ENCODE results near the gene APLP2.

DNA sequence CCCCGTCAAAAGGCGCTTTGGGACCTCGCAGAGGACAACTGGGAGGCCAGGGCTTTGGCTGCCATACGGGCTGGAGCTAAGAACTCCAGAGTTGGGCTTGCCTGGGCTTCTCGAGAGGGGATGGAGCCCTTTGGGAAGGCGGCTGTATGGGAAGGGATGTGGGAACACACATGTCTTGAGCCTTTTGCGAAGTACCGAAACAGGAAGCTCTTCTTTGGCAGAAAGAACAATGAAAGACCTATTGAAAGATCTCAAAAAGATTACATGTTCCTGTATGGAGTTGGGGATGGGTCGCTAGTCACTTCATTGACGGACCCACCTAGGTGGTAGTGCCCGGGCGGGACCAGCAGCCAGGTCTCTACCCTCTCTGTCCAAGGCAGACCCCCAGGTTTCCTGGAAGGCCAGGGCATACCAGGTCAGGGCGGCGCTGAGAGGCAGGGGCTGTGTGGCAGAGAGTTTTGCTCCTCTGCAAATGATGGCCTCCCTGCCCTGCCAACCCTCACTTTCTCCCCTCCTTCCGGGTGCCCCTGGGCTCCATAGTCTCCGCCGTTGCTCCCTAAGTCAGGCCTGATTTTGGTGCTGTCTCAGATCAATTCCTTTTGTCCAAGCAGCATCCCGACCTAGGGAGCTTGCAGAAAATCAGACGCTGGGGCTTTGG is 90.9 kb downstream of the APLP2 start:
- TF ChIP-seq, protein P1, sequence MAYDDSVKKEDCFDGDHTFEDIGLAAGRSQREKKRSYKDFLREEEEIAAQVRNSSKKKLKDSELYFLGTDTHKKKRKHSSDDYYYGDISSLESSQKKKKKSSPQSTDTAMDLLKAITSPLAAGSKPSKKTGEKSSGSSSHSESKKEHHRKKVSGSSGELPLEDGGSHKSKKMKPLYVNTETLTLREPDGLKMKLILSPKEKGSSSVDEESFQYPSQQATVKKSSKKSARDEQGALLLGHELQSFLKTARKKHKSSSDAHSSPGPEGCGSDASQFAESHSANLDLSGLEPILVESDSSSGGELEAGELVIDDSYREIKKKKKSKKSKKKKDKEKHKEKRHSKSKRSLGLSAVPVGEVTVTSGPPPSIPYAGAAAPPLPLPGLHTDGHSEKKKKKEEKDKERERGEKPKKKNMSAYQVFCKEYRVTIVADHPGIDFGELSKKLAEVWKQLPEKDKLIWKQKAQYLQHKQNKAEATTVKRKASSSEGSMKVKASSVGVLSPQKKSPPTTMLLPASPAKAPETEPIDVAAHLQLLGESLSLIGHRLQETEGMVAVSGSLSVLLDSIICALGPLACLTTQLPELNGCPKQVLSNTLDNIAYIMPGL (CRISPR knock-in tag; IDR thresholded peaks at IDR 0.05), result no peak; the same call in 1 of the 2 replicates
- TF ChIP-seq SP1 (CRISPR knock-in tag; conservative IDR thresholded peaks at IDR 0.05), result no peak
- TF ChIP-seq, protein P2, sequence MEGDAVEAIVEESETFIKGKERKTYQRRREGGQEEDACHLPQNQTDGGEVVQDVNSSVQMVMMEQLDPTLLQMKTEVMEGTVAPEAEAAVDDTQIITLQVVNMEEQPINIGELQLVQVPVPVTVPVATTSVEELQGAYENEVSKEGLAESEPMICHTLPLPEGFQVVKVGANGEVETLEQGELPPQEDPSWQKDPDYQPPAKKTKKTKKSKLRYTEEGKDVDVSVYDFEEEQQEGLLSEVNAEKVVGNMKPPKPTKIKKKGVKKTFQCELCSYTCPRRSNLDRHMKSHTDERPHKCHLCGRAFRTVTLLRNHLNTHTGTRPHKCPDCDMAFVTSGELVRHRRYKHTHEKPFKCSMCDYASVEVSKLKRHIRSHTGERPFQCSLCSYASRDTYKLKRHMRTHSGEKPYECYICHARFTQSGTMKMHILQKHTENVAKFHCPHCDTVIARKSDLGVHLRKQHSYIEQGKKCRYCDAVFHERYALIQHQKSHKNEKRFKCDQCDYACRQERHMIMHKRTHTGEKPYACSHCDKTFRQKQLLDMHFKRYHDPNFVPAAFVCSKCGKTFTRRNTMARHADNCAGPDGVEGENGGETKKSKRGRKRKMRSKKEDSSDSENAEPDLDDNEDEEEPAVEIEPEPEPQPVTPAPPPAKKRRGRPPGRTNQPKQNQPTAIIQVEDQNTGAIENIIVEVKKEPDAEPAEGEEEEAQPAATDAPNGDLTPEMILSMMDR (IDR thresholded peaks at IDR 0.05), result no peak
- TF ChIP-seq, protein P3, sequence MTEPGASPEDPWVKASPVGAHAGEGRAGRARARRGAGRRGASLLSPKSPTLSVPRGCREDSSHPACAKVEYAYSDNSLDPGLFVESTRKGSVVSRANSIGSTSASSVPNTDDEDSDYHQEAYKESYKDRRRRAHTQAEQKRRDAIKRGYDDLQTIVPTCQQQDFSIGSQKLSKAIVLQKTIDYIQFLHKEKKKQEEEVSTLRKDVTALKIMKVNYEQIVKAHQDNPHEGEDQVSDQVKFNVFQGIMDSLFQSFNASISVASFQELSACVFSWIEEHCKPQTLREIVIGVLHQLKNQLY (CRISPR knock-in tag; IDR thresholded peaks at IDR 0.05), result no peak
- TF ChIP-seq ATF1 (CRISPR knock-in tag; IDR thresholded peaks at IDR 0.05), result no peak
- TF ChIP-seq GTF2I (CRISPR knock-in tag; conservative IDR thresholded peaks at IDR 0.05), result no peak
- TF ChIP-seq TEAD4 (CRISPR knock-in tag; IDR thresholded peaks at IDR 0.05), result no peak
- no peak for TF ChIP-seq ZNF138 (CRISPR knock-in tag; conservative IDR thresholded peaks at IDR 0.05)
- TF ChIP-seq, protein P4, sequence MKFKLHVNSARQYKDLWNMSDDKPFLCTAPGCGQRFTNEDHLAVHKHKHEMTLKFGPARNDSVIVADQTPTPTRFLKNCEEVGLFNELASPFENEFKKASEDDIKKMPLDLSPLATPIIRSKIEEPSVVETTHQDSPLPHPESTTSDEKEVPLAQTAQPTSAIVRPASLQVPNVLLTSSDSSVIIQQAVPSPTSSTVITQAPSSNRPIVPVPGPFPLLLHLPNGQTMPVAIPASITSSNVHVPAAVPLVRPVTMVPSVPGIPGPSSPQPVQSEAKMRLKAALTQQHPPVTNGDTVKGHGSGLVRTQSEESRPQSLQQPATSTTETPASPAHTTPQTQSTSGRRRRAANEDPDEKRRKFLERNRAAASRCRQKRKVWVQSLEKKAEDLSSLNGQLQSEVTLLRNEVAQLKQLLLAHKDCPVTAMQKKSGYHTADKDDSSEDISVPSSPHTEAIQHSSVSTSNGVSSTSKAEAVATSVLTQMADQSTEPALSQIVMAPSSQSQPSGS (CRISPR knock-in tag; IDR thresholded peaks at IDR 0.05; ENCODE audit: borderline replicate concordance, low read depth), result no peak
- TF ChIP-seq, protein P5, sequence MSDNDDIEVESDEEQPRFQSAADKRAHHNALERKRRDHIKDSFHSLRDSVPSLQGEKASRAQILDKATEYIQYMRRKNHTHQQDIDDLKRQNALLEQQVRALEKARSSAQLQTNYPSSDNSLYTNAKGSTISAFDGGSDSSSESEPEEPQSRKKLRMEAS (CRISPR knock-in tag; IDR thresholded peaks at IDR 0.05), result no peak
- TF ChIP-seq ZNF232 (CRISPR knock-in tag; IDR thresholded peaks at IDR 0.05), result no peak

Data from WTC11 (cell line).